Activated CD8-positive, alpha-beta T cell treated with anti-CD3 and anti-CD28 coated beads, Interleukin-2, amount 10 ng/mL, durations not matched to agents 7 days and 5 days (primary cell): Measurements from ENCODE around the gene AIG1. TPM values are rescaled to one million over a fixed set of nuclear protein-coding genes. Genes with fewer than 3 reads are reported as not detected.
"Not testable (repeated sequence)": the region's sequence is repeated elsewhere in the genome, so short reads cannot be mapped to it uniquely, and the experiment has no call there.

Experiments used
- ATAC-seq: fragments of 150-1000 bp; cut with Tn5 transposase; one replicate; pipeline ENCODE4 v1.10.0; 2021; ENCODE audit warnings: moderate library complexity
- CTCF ChIA-PET: fragments of 350-600 bp; sonication (Branson Sonifier 250); formaldehyde crosslinking; loops from one replicate; lab custom pipeline; 2021; ENCODE audit warnings: antibody characterized with exemption; lab: Charles Lee
- POLR2A ChIA-PET: fragments of 350-600 bp; sonication (Branson Sonifier 250); formaldehyde crosslinking; loops from one replicate; lab custom pipeline; 2021; ENCODE audit warnings: antibody characterized with exemption; lab: Charles Lee
- DNase-seq: peaks from one replicate; pipeline ENCODE4 v3.0.0-alpha.2; 2020
- H3K27ac Mint-ChIP-seq: one replicate; pipeline ENCODE4 v1.8.0; 2021; ENCODE audit warnings: mild to moderate bottlenecking, mixed read lengths
- H3K27me3 Mint-ChIP-seq: one replicate; pipeline ENCODE4 v1.8.0; 2021; ENCODE audit warnings: low read depth, mixed read lengths
- H3K36me3 Mint-ChIP-seq: one replicate; pipeline ENCODE4 v1.8.0; 2021; ENCODE audit warnings: low read depth, mixed read lengths
- H3K4me1 Mint-ChIP-seq: one replicate; pipeline ENCODE4 v1.8.0; 2021; ENCODE audit warnings: low read depth, mixed read lengths
- H3K4me3 Mint-ChIP-seq: one replicate; pipeline ENCODE4 v1.8.0; 2021; ENCODE audit warnings: mild to moderate bottlenecking, mixed read lengths
- H3K9me3 Mint-ChIP-seq: one replicate; pipeline ENCODE4 v1.8.0; 2022; ENCODE audit warnings: mixed read lengths; ENCODE audit not compliant: insufficient read depth
- total RNA-seq, 2 experiments: library from RNA; stranded (reverse); gene quantifications; one replicate each; pipeline ENCODE4 v1.2.3, GENCODE V29; 2021

AIG1 gene
- total RNA-seq, 2 experiments from 2014 or later = 13.0 to 14.2 TPM

GRCh38 chr6:143078468-143079324 is 18.0 kb downstream of the AIG1 start:
- DNase-seq (no peak), ATAC-seq (no peak)
- ChIA-PET CTCF (no interaction called here), POLR2A (no interaction called here)
- H3K27me3 Mint-ChIP-seq = no peaks in the 10 kb centered on the region
- H3K4me1 Mint-ChIP-seq = peaks cover 2% of the 10 kb centered on the region
- H3K4me3 Mint-ChIP-seq = no peak overlapping the region
- H3K9me3 Mint-ChIP-seq = peaks cover 26% of the 10 kb centered on the region
- peaks cover 21% of the 10 kb centered on the region for H3K36me3 Mint-ChIP-seq
- no peak overlapping the region for H3K27ac Mint-ChIP-seq

GRCh38 chr6:143079325-143079640 is 18.6 kb downstream of the AIG1 start:
- H3K4me3 Mint-ChIP-seq = no peak overlapping the region
- H3K27me3 Mint-ChIP-seq = no peaks in the 10 kb centered on the region
- DNase-seq (no peak), ATAC-seq (no peak)
- H3K4me1 Mint-ChIP-seq = peaks cover 2% of the 10 kb centered on the region
- ChIA-PET CTCF (no interaction called here), POLR2A (no interaction called here)
- H3K9me3 Mint-ChIP-seq = peaks cover 21% of the 10 kb centered on the region
- no peak overlapping the region for H3K27ac Mint-ChIP-seq
- H3K36me3 Mint-ChIP-seq = peaks cover 18% of the 10 kb centered on the region

- CTCF ChIA-PET = interaction anchor here (1.4 kb wide), 1 partner anchor 390 kb away, joined by 3 read pairs; no protein-coding TSS in a partner anchor
- ATAC-seq, H3K27me3 Mint-ChIP-seq: not testable (repeated sequence)
Measured at GRCh38 chr6:143082274-143082673, 21.6 kb downstream of the AIG1 start.

GRCh38 chr6:143084019-143084418 is 23.3 kb downstream of the AIG1 start:
- POLR2A ChIA-PET, H3K27me3 Mint-ChIP-seq, H3K9me3 Mint-ChIP-seq, ATAC-seq, CTCF ChIA-PET, DNase-seq, H3K36me3 Mint-ChIP-seq, H3K27ac Mint-ChIP-seq, H3K4me3 Mint-ChIP-seq, H3K4me1 Mint-ChIP-seq: not testable (repeated sequence)

More at GRCh38 chr6:143082274-143082673, 21.6 kb downstream of the AIG1 start:
- H3K9me3 Mint-ChIP-seq = peaks cover 11% of the 10 kb centered on the region
- POLR2A ChIA-PET, DNase-seq, H3K4me3 Mint-ChIP-seq, H3K4me1 Mint-ChIP-seq, H3K27ac Mint-ChIP-seq: not testable (repeated sequence)
- H3K36me3 Mint-ChIP-seq = peaks cover 11% of the 10 kb centered on the region

- CTCF ChIA-PET, ATAC-seq: not testable (repeated sequence)
Measured at GRCh38 chr6:143087335-143087734, 26.6 kb downstream of the AIG1 start.

GRCh38 chr6:143087856-143088255 is 27.2 kb downstream of the AIG1 start:
- Mint-ChIP-seq H3K27me3 (no peaks in the 10 kb centered on the region), H3K4me1 (peaks cover 6% of the 10 kb centered on the region), H3K27ac (no peak overlapping the region), H3K4me3 (no peak overlapping the region), H3K9me3 (no peaks in the 10 kb centered on the region), H3K36me3 (no peaks in the 10 kb centered on the region)
- ChIA-PET POLR2A (no interaction called here), CTCF (no interaction called here)
- no peak for DNase-seq
- ATAC-seq = no peak

More at GRCh38 chr6:143087335-143087734, 26.6 kb downstream of the AIG1 start:
- H3K27ac Mint-ChIP-seq, DNase-seq, H3K4me3 Mint-ChIP-seq, H3K36me3 Mint-ChIP-seq, H3K27me3 Mint-ChIP-seq, H3K4me1 Mint-ChIP-seq, POLR2A ChIA-PET, H3K9me3 Mint-ChIP-seq: not testable (repeated sequence)

- no peaks in the 10 kb centered on the region for H3K9me3 Mint-ChIP-seq
- no peak for DNase-seq
- no peaks in the 10 kb centered on the region for H3K27me3 Mint-ChIP-seq
- no peak for ATAC-seq
- H3K27ac Mint-ChIP-seq = no peak overlapping the region
- POLR2A ChIA-PET = no interaction called here
- CTCF ChIA-PET = no interaction called here
- no peak overlapping the region for H3K4me3 Mint-ChIP-seq
- peaks cover 6% of the 10 kb centered on the region for H3K4me1 Mint-ChIP-seq
- H3K36me3 Mint-ChIP-seq = no peaks in the 10 kb centered on the region
Measured at GRCh38 chr6:143090314-143091044, 29.8 kb downstream of the AIG1 start.

- Mint-ChIP-seq H3K27me3 (no peaks in the 10 kb centered on the region), H3K9me3 (no peaks in the 10 kb centered on the region), H3K4me1 (peaks cover 6% of the 10 kb centered on the region), H3K27ac (no peak overlapping the region), H3K36me3 (no peaks in the 10 kb centered on the region), H3K4me3 (no peak overlapping the region)
- DNase-seq = no peak
- CTCF ChIA-PET = no interaction called here
- no peak for ATAC-seq
- POLR2A ChIA-PET = no interaction called here
Measured at GRCh38 chr6:143092768-143093167, 32.1 kb downstream of the AIG1 start.

GRCh38 chr6:143093290-143093689 is 32.6 kb downstream of the AIG1 start:
- ChIA-PET CTCF (no interaction called here), POLR2A (no interaction called here)
- no peak for ATAC-seq
- no peak overlapping the region for H3K27ac Mint-ChIP-seq
- peaks cover 6% of the 10 kb centered on the region for H3K4me1 Mint-ChIP-seq
- no peak for DNase-seq
- no peaks in the 10 kb centered on the region for H3K27me3 Mint-ChIP-seq
- no peak overlapping the region for H3K4me3 Mint-ChIP-seq
- no peaks in the 10 kb centered on the region for H3K36me3 Mint-ChIP-seq
- H3K9me3 Mint-ChIP-seq = no peaks in the 10 kb centered on the region

GRCh38 chr6:143096403-143096802 is 35.7 kb downstream of the AIG1 start:
- ChIA-PET CTCF (no interaction called here), POLR2A (no interaction called here)
- ATAC-seq = no peak
- no peak overlapping the region for H3K4me3 Mint-ChIP-seq
- H3K9me3 Mint-ChIP-seq = no peaks in the 10 kb centered on the region
- no peak overlapping the region for H3K27ac Mint-ChIP-seq
- no peak for DNase-seq
- H3K36me3 Mint-ChIP-seq = no peaks in the 10 kb centered on the region
- H3K27me3 Mint-ChIP-seq = no peaks in the 10 kb centered on the region
- no peaks in the 10 kb centered on the region for H3K4me1 Mint-ChIP-seq

GRCh38 chr6:143097224-143097795 is 36.6 kb downstream of the AIG1 start:
- CTCF ChIA-PET = no interaction called here
- Mint-ChIP-seq H3K4me3 (no peak overlapping the region), H3K27ac (no peak overlapping the region), H3K4me1 (no peaks in the 10 kb centered on the region), H3K9me3 (no peaks in the 10 kb centered on the region), H3K27me3 (no peaks in the 10 kb centered on the region), H3K36me3 (no peaks in the 10 kb centered on the region)
- POLR2A ChIA-PET = interaction anchor here (1.1 kb wide), 1 partner anchor 250 kb away, joined by 3 read pairs; no protein-coding TSS in a partner anchor
- DNase-seq (no peak), ATAC-seq (no peak)
